ENCODE data around the gene EYS.

The EYS gene

GRCh38 chr6:65170273-65170672 lies 536.8 kb downstream of the EYS start:
- no CpG with 5 or more reads among the region's 2 CpGs for WGBS (ENCODE audit: insufficient coverage)
- no peaks in the 10 kb centered on the region for H3K9me3 ChIP-seq (ENCODE audit: control extremely low read depth in 1 of 5, control insufficient read depth in 4 of 5, insufficient read depth in 2 of 5, low read depth in 1 of 5, low read length in 4 of 5)
- H3K27me3 ChIP-seq (replicated peaks in 2 of 5; ENCODE audit: control insufficient read depth in 4 of 5, insufficient read depth in 5 of 5, low read length in 4 of 5): no peaks in the 10 kb centered on the region
- no peaks in the 10 kb centered on the region for H3K36me3 ChIP-seq (ENCODE audit: control insufficient read depth in 4 of 4, insufficient read depth in 4 of 4, low read length in 3 of 4)
- no peak for DNase-seq
- H3K4me3 ChIP-seq (ENCODE audit: control insufficient read depth in 1 of 7, extremely low read depth in 1 of 7, insufficient read depth in 4 of 7, low read depth in 2 of 7, low read length in 6 of 7): no peak overlapping the region
- no peaks in the 10 kb centered on the region for H3K4me1 ChIP-seq (ENCODE audit: control extremely low read depth in 1 of 4, control insufficient read depth in 4 of 4, insufficient read depth in 4 of 4, low read length in 3 of 4)
- H3K27ac ChIP-seq (ENCODE audit: insufficient read depth in 1 of 2, low read depth in 1 of 2, low read length in 2 of 2, poor library complexity in 1 of 2, severe bottlenecking in 2 of 2): no peak overlapping the region
- POLR2A ChIA-PET: no interaction called here
- CTCF ChIA-PET: no interaction called here

GRCh38 chr6:65161661-65162060 lies 545.4 kb downstream of the EYS start:
- no peak overlapping the region for H3K27ac ChIP-seq (ENCODE audit: insufficient read depth in 1 of 2, low read depth in 1 of 2, low read length in 2 of 2, poor library complexity in 1 of 2, severe bottlenecking in 2 of 2)
- ChIA-PET POLR2A (no interaction called here), CTCF (no interaction called here)
- H3K9me3 ChIP-seq (ENCODE audit: control extremely low read depth in 1 of 5, control insufficient read depth in 4 of 5, insufficient read depth in 2 of 5, low read depth in 1 of 5, low read length in 4 of 5): no peaks in the 10 kb centered on the region
- H3K36me3 ChIP-seq (ENCODE audit: control insufficient read depth in 4 of 4, insufficient read depth in 4 of 4, low read length in 3 of 4): no peaks in the 10 kb centered on the region
- no peak for DNase-seq
- H3K27me3 ChIP-seq (replicated peaks in 2 of 5; ENCODE audit: control insufficient read depth in 4 of 5, insufficient read depth in 5 of 5, low read length in 4 of 5): no peaks in the 10 kb centered on the region
- no peak overlapping the region for H3K4me3 ChIP-seq (ENCODE audit: control insufficient read depth in 1 of 7, extremely low read depth in 1 of 7, insufficient read depth in 4 of 7, low read depth in 2 of 7, low read length in 6 of 7)
- H3K4me1 ChIP-seq (ENCODE audit: control extremely low read depth in 1 of 4, control insufficient read depth in 4 of 4, insufficient read depth in 4 of 4, low read length in 3 of 4): no peaks in the 10 kb centered on the region
- WGBS (ENCODE audit: insufficient coverage): no CpG with 5 or more reads among the region's 1 CpG

- H3K4me3 ChIP-seq (ENCODE audit: control insufficient read depth in 1 of 7, extremely low read depth in 1 of 7, insufficient read depth in 4 of 7, low read depth in 2 of 7, low read length in 6 of 7): no peak overlapping the region
- H3K36me3 ChIP-seq (ENCODE audit: control insufficient read depth in 4 of 4, insufficient read depth in 4 of 4, low read length in 3 of 4): no peaks in the 10 kb centered on the region
- no peaks in the 10 kb centered on the region for H3K27me3 ChIP-seq (replicated peaks in 2 of 5; ENCODE audit: control insufficient read depth in 4 of 5, insufficient read depth in 5 of 5, low read length in 4 of 5)
- no peaks in the 10 kb centered on the region for H3K9me3 ChIP-seq (ENCODE audit: control extremely low read depth in 1 of 5, control insufficient read depth in 4 of 5, insufficient read depth in 2 of 5, low read depth in 1 of 5, low read length in 4 of 5)
- POLR2A ChIA-PET: no interaction called here
- CTCF ChIA-PET: no interaction called here
- DNase-seq: no peak
- H3K4me1 ChIP-seq (ENCODE audit: control extremely low read depth in 1 of 4, control insufficient read depth in 4 of 4, insufficient read depth in 4 of 4, low read length in 3 of 4): no peaks in the 10 kb centered on the region
- no peak overlapping the region for H3K27ac ChIP-seq (ENCODE audit: insufficient read depth in 1 of 2, low read depth in 1 of 2, low read length in 2 of 2, poor library complexity in 1 of 2, severe bottlenecking in 2 of 2)
- no CpG with 5 or more reads among the region's 3 CpGs for WGBS (ENCODE audit: insufficient coverage)
These were observed 550.0 kb downstream of the EYS start for GRCh38 chr6:65157025-65157424.

- H3K9me3 ChIP-seq (ENCODE audit: control extremely low read depth in 1 of 5, control insufficient read depth in 4 of 5, insufficient read depth in 2 of 5, low read depth in 1 of 5, low read length in 4 of 5): no peaks in the 10 kb centered on the region
- no peaks in the 10 kb centered on the region for H3K4me1 ChIP-seq (ENCODE audit: control extremely low read depth in 1 of 4, control insufficient read depth in 4 of 4, insufficient read depth in 4 of 4, low read length in 3 of 4)
- no peak overlapping the region for H3K4me3 ChIP-seq (ENCODE audit: control insufficient read depth in 1 of 7, extremely low read depth in 1 of 7, insufficient read depth in 4 of 7, low read depth in 2 of 7, low read length in 6 of 7)
- H3K27ac ChIP-seq (ENCODE audit: insufficient read depth in 1 of 2, low read depth in 1 of 2, low read length in 2 of 2, poor library complexity in 1 of 2, severe bottlenecking in 2 of 2): no peak overlapping the region
- ChIA-PET POLR2A (interaction anchor here (0.6 kb wide), 1 partner anchor 1815 kb away, joined by 5 read pairs; no protein-coding TSS in a partner anchor), CTCF (no interaction called here)
- no CpG with 5 or more reads among the region's 1 CpG for WGBS (ENCODE audit: insufficient coverage)
- no peak for DNase-seq
- no peaks in the 10 kb centered on the region for H3K36me3 ChIP-seq (ENCODE audit: control insufficient read depth in 4 of 4, insufficient read depth in 4 of 4, low read length in 3 of 4)
- no peaks in the 10 kb centered on the region for H3K27me3 ChIP-seq (replicated peaks in 2 of 5; ENCODE audit: control insufficient read depth in 4 of 5, insufficient read depth in 5 of 5, low read length in 4 of 5)
These were observed 551.9 kb downstream of the EYS start for GRCh38 chr6:65155083-65155482.

GRCh38 chr6:65149841-65150240 lies 557.2 kb downstream of the EYS start:
- WGBS (ENCODE audit: insufficient coverage): no CpG with 5 or more reads among the region's 1 CpG
- Histone ChIP-seq H3K4me3 (ENCODE audit: control insufficient read depth in 1 of 7, extremely low read depth in 1 of 7, insufficient read depth in 4 of 7, low read depth in 2 of 7, low read length in 6 of 7) (no peak overlapping the region), H3K27me3 (replicated peaks in 2 of 5; ENCODE audit: control insufficient read depth in 4 of 5, insufficient read depth in 5 of 5, low read length in 4 of 5) (no peaks in the 10 kb centered on the region), H3K9me3 (ENCODE audit: control extremely low read depth in 1 of 5, control insufficient read depth in 4 of 5, insufficient read depth in 2 of 5, low read depth in 1 of 5, low read length in 4 of 5) (peaks cover 0 to 3% (median 2%) of the 10 kb centered on the region in 5 experiments), H3K4me1 (ENCODE audit: control extremely low read depth in 1 of 4, control insufficient read depth in 4 of 4, insufficient read depth in 4 of 4, low read length in 3 of 4) (no peaks in the 10 kb centered on the region), H3K36me3 (ENCODE audit: control insufficient read depth in 4 of 4, insufficient read depth in 4 of 4, low read length in 3 of 4) (no peaks in the 10 kb centered on the region), H3K27ac (ENCODE audit: insufficient read depth in 1 of 2, low read depth in 1 of 2, low read length in 2 of 2, poor library complexity in 1 of 2, severe bottlenecking in 2 of 2) (no peak overlapping the region)
- POLR2A ChIA-PET: no interaction called here
- no peak for DNase-seq
- CTCF ChIA-PET: no interaction called here

GRCh38 chr6:65148839-65149238 lies 558.2 kb downstream of the EYS start:
- peaks cover 0 to 3% (median 2%) of the 10 kb centered on the region in 5 experiments for H3K9me3 ChIP-seq (ENCODE audit: control extremely low read depth in 1 of 5, control insufficient read depth in 4 of 5, insufficient read depth in 2 of 5, low read depth in 1 of 5, low read length in 4 of 5)
- no peaks in the 10 kb centered on the region for H3K27me3 ChIP-seq (replicated peaks in 2 of 5; ENCODE audit: control insufficient read depth in 4 of 5, insufficient read depth in 5 of 5, low read length in 4 of 5)
- WGBS (ENCODE audit: insufficient coverage): 92% methylated on average over 2 of the region's 2 CpGs
- DNase-seq: no peak
- ChIA-PET CTCF (no interaction called here), POLR2A (no interaction called here)
- no peaks in the 10 kb centered on the region for H3K4me1 ChIP-seq (ENCODE audit: control extremely low read depth in 1 of 4, control insufficient read depth in 4 of 4, insufficient read depth in 4 of 4, low read length in 3 of 4)
- no peak overlapping the region for H3K27ac ChIP-seq (ENCODE audit: insufficient read depth in 1 of 2, low read depth in 1 of 2, low read length in 2 of 2, poor library complexity in 1 of 2, severe bottlenecking in 2 of 2)
- H3K36me3 ChIP-seq (ENCODE audit: control insufficient read depth in 4 of 4, insufficient read depth in 4 of 4, low read length in 3 of 4): no peaks in the 10 kb centered on the region
- H3K4me3 ChIP-seq (ENCODE audit: control insufficient read depth in 1 of 7, extremely low read depth in 1 of 7, insufficient read depth in 4 of 7, low read depth in 2 of 7, low read length in 6 of 7): no peak overlapping the region

GRCh38 chr6:65135567-65135966 lies 571.5 kb downstream of the EYS start:
- CTCF ChIA-PET: no interaction called here
- WGBS (ENCODE audit: insufficient coverage): no CpG with 5 or more reads among the region's 2 CpGs

More at GRCh38 chr6:65135567-65135966, 571.5 kb downstream of the EYS start:
- Histone ChIP-seq H3K4me1 (ENCODE audit: control extremely low read depth in 1 of 4, control insufficient read depth in 4 of 4, insufficient read depth in 4 of 4, low read length in 3 of 4) (no peaks in the 10 kb centered on the region), H3K27me3 (replicated peaks in 2 of 5; ENCODE audit: control insufficient read depth in 4 of 5, insufficient read depth in 5 of 5, low read length in 4 of 5) (no peaks in the 10 kb centered on the region), H3K4me3 (ENCODE audit: control insufficient read depth in 1 of 7, extremely low read depth in 1 of 7, insufficient read depth in 4 of 7, low read depth in 2 of 7, low read length in 6 of 7) (no peak overlapping the region), H3K9me3 (ENCODE audit: control extremely low read depth in 1 of 5, control insufficient read depth in 4 of 5, insufficient read depth in 2 of 5, low read depth in 1 of 5, low read length in 4 of 5) (no peaks in the 10 kb centered on the region), H3K36me3 (ENCODE audit: control insufficient read depth in 4 of 4, insufficient read depth in 4 of 4, low read length in 3 of 4) (no peaks in the 10 kb centered on the region), H3K27ac (ENCODE audit: insufficient read depth in 1 of 2, low read depth in 1 of 2, low read length in 2 of 2, poor library complexity in 1 of 2, severe bottlenecking in 2 of 2) (no peak overlapping the region)
- no peak for DNase-seq
- POLR2A ChIA-PET: no interaction called here
